HG03103 (cell line): ENCODE data around the gene CCR8.
"Not testable (repeated sequence)": the region's sequence is repeated elsewhere in the genome, so short reads cannot be mapped to it uniquely, and the experiment has no call there.

Experiments
- ATAC-seq: cut with Tn5 transposase; IDR thresholded peaks from one replicate; pipeline ENCODE4 v1.9.1; 2021; ENCODE audit warnings: low read depth; ENCODE audit not compliant: unreplicated experiment

CCR8 gene

GRCh38 chr3:39346785-39347585 is 17.5 kb downstream of the CCR8 start:
- ATAC-seq, result peak; percentile 82

GRCh38 chr3:39347586-39347876 is 18.0 kb downstream of the CCR8 start:
- ATAC-seq, result no peak

GRCh38 chr3:39349080-39349479 is 19.6 kb downstream of the CCR8 start:
- ATAC-seq, result no peak

GRCh38 chr3:39350714-39351113 is 21.2 kb downstream of the CCR8 start:
- ATAC-seq, result no peak

- ATAC-seq, result not testable (repeated sequence)
Observed at GRCh38 chr3:39351134-39351533, 21.6 kb downstream of the CCR8 start.

GRCh38 chr3:39353168-39353927 is 23.8 kb downstream of the CCR8 start:
- ATAC-seq, result not testable (repeated sequence)

- ATAC-seq, result no peak
Observed at GRCh38 chr3:39358333-39358732, 28.8 kb downstream of the CCR8 start.

GRCh38 chr3:39361252-39361927 is 31.9 kb downstream of the CCR8 start:
- no peak for ATAC-seq

- no peak for ATAC-seq
Observed at GRCh38 chr3:39362192-39362591, 32.7 kb downstream of the CCR8 start.

GRCh38 chr3:39362812-39363211 is 33.3 kb downstream of the CCR8 start:
- no peak for ATAC-seq

- not testable (repeated sequence) for ATAC-seq
Observed at GRCh38 chr3:39370450-39370849, 40.9 kb downstream of the CCR8 start.

- ATAC-seq, result no peak
Observed at GRCh38 chr3:39372833-39373232, 43.3 kb downstream of the CCR8 start.

GRCh38 chr3:39376959-39377634 is 47.6 kb downstream of the CCR8 start:
- no peak for ATAC-seq

- ATAC-seq, result peak; percentile 54
Observed at GRCh38 chr3:39378088-39378487, 48.6 kb downstream of the CCR8 start.

- no peak for ATAC-seq
Observed at GRCh38 chr3:39378957-39379777, 49.7 kb downstream of the CCR8 start.

- ATAC-seq, result no peak
Observed at GRCh38 chr3:39379778-39380155, 50.3 kb downstream of the CCR8 start.

GRCh38 chr3:39381432-39381831 is 51.9 kb downstream of the CCR8 start:
- ATAC-seq, result no peak
